HUES64 (cell line): ENCODE measurements around the gene FAM114A2.

Experiments
- H3K27ac ChIP-seq: 2 replicates; pipeline ENCODE4 v1.7.0; 2013; ENCODE audit warnings: low read depth, low read length, inconsistent platforms
- H3K27me3 ChIP-seq: 2 replicates; pipeline ENCODE4 v1.6.1; 2013; ENCODE audit warnings: mild to moderate bottlenecking, low read length; ENCODE audit not compliant: insufficient read depth
- H3K36me3 ChIP-seq: 2 replicates; pipeline ENCODE4 v1.6.1; 2013; ENCODE audit warnings: mild to moderate bottlenecking, low read length; ENCODE audit not compliant: insufficient read depth
- H3K4me1 ChIP-seq: 2 replicates; pipeline ENCODE4 v1.6.1; 2013; ENCODE audit warnings: mild to moderate bottlenecking, low read length, moderate library complexity; ENCODE audit not compliant: insufficient read depth
- H3K4me3 ChIP-seq: 2 replicates; pipeline ENCODE4 v1.5.1; 2013; ENCODE audit warnings: mild to moderate bottlenecking, low read length, moderate library complexity
- H3K9ac ChIP-seq: 2 replicates; pipeline ENCODE4 v1.6.1; 2013; ENCODE audit warnings: mild to moderate bottlenecking, low read depth, low read length
- H3K9me3 ChIP-seq: 2 replicates; pipeline ENCODE4 v1.6.1; 2013; ENCODE audit warnings: low read depth, low read length; ENCODE audit not compliant: insufficient read depth
- WGBS: fragments of 150-250, 120-280 bp; methylation state at CpG from one replicate; pipeline ENCODE4 v1.1.7; 2013; ENCODE audit warnings: missing lambda C conversion rate; 5-methylcytosine and 5-hydroxymethylcytosine counted together

The FAM114A2 gene

GRCh38 chr5:153964880-153965645 lies 73.6 kb downstream of the FAM114A2 start:
- no peak overlapping the region for H3K9ac ChIP-seq
- H3K9me3 ChIP-seq, result no peaks in the 10 kb centered on the region
- no peaks in the 10 kb centered on the region for H3K27me3 ChIP-seq
- WGBS, result 46% methylated on average over 7 of the region's 10 CpGs
- peaks cover 13% of the 10 kb centered on the region for H3K4me1 ChIP-seq
- no peaks in the 10 kb centered on the region for H3K36me3 ChIP-seq
- H3K4me3 ChIP-seq, result peak overlapping the region; percentile 48
- H3K27ac ChIP-seq, result no peak overlapping the region

GRCh38 chr5:153964191-153964879 lies 74.4 kb downstream of the FAM114A2 start:
- H3K27me3 ChIP-seq, result no peaks in the 10 kb centered on the region
- peak overlapping the region; percentile 48 for H3K4me3 ChIP-seq
- whole genome bisulfite sequencing, result 64% methylated on average over 17 of the region's 17 CpGs
- no peaks in the 10 kb centered on the region for H3K9me3 ChIP-seq
- no peak overlapping the region for H3K9ac ChIP-seq
- peaks cover 18% of the 10 kb centered on the region for H3K4me1 ChIP-seq
- H3K27ac ChIP-seq, result no peak overlapping the region
- H3K36me3 ChIP-seq, result no peaks in the 10 kb centered on the region

- no peaks in the 10 kb centered on the region for H3K9me3 ChIP-seq
- no peaks in the 10 kb centered on the region for H3K36me3 ChIP-seq
- no peak overlapping the region for H3K4me3 ChIP-seq
- H3K27ac ChIP-seq, result no peak overlapping the region
- no peaks in the 10 kb centered on the region for H3K27me3 ChIP-seq
- 78% methylated on average over 10 of the region's 10 CpGs for WGBS
- no peak overlapping the region for H3K9ac ChIP-seq
- H3K4me1 ChIP-seq, result peaks cover 26% of the 10 kb centered on the region
Measured at GRCh38 chr5:153960269-153961215, 78.2 kb downstream of the FAM114A2 start.

GRCh38 chr5:153959134-153959957 lies 79.4 kb downstream of the FAM114A2 start:
- Histone ChIP-seq H3K4me3 (no peak overlapping the region), H3K27me3 (no peaks in the 10 kb centered on the region), H3K9ac (peak overlapping the region; percentile 42), H3K36me3 (no peaks in the 10 kb centered on the region), H3K27ac (peak overlapping the region; percentile 56), H3K9me3 (no peaks in the 10 kb centered on the region), H3K4me1 (peaks cover 20% of the 10 kb centered on the region)
- WGBS, result 58% methylated on average over 5 of the region's 5 CpGs

- Histone ChIP-seq H3K9me3 (no peaks in the 10 kb centered on the region), H3K36me3 (no peaks in the 10 kb centered on the region), H3K27me3 (no peaks in the 10 kb centered on the region), H3K9ac (no peak overlapping the region), H3K4me1 (peaks cover 18% of the 10 kb centered on the region), H3K4me3 (no peak overlapping the region), H3K27ac (no peak overlapping the region)
- 91% methylated on average over 4 of the region's 4 CpGs for WGBS
Measured at GRCh38 chr5:153957205-153957604, 81.5 kb downstream of the FAM114A2 start.

GRCh38 chr5:153953411-153953810 lies 85.3 kb downstream of the FAM114A2 start:
- Histone ChIP-seq H3K27me3 (no peaks in the 10 kb centered on the region), H3K9me3 (no peaks in the 10 kb centered on the region), H3K4me1 (no peaks in the 10 kb centered on the region), H3K36me3 (no peaks in the 10 kb centered on the region), H3K4me3 (no peak overlapping the region), H3K27ac (no peak overlapping the region), H3K9ac (no peak overlapping the region)
- 94% methylated on average over 3 of the region's 3 CpGs for WGBS

GRCh38 chr5:153952893-153953292 lies 85.8 kb downstream of the FAM114A2 start:
- Histone ChIP-seq H3K27ac (no peak overlapping the region), H3K9ac (no peak overlapping the region), H3K4me3 (no peak overlapping the region), H3K9me3 (no peaks in the 10 kb centered on the region), H3K27me3 (no peaks in the 10 kb centered on the region), H3K4me1 (no peaks in the 10 kb centered on the region), H3K36me3 (no peaks in the 10 kb centered on the region)
- 94% methylated on average over 2 of the region's 2 CpGs for WGBS

- no peaks in the 10 kb centered on the region for H3K27me3 ChIP-seq
- H3K4me3 ChIP-seq, result no peak overlapping the region
- H3K36me3 ChIP-seq, result no peaks in the 10 kb centered on the region
- no peaks in the 10 kb centered on the region for H3K4me1 ChIP-seq
- no peaks in the 10 kb centered on the region for H3K9me3 ChIP-seq
- H3K27ac ChIP-seq, result no peak overlapping the region
- WGBS, result no CpG with 5 or more reads among the region's 1 CpG
- H3K9ac ChIP-seq, result no peak overlapping the region
Measured at GRCh38 chr5:153952057-153952456, 86.7 kb downstream of the FAM114A2 start.

GRCh38 chr5:153941265-153941664 lies 97.4 kb downstream of the FAM114A2 start:
- Histone ChIP-seq H3K4me1 (no peaks in the 10 kb centered on the region; the same call in 1 of the 2 replicates), H3K36me3 (0 out of 2 replicates have a peak, but pooled peaks cover 6% of the 10 kb centered on the region), H3K9me3 (peaks cover 49% of the 10 kb centered on the region), H3K27me3 (no peaks in the 10 kb centered on the region), H3K9ac (no peak overlapping the region), H3K27ac (no peak overlapping the region), H3K4me3 (no peak overlapping the region)
- WGBS, result 90% methylated on average over 3 of the region's 3 CpGs
